SK-N-SH (cell line): ENCODE results near the gene MCF2L. TPM values are rescaled to one million over a fixed set of nuclear protein-coding genes. Genes with fewer than 3 reads are reported as not detected.

Source experiments
- CTCF ChIA-PET: fragments of 300-600, 350-600 bp; formaldehyde crosslinking; extraction: SDS; loops from one replicate; lab custom pipeline; 2021; lab: Yijun Ruan, JAX
- POLR2A ChIA-PET: fragments of 350-600 bp; sonication (Branson Sonifier 250); formaldehyde crosslinking; extraction: SDS; loops from one replicate; lab custom pipeline; 2020; ENCODE audit warnings: antibody characterized with exemption, inconsistent platforms; lab: Yijun Ruan, JAX
- DNase-seq: peaks from one replicate; pipeline ENCODE4 v3.0.0; 2012
- H2AFZ ChIP-seq: fragments of 200-600 bp; sonication (generic); 2 replicates; pipeline ENCODE4 v1.8.1; 2016; ENCODE audit warnings: antibody characterized with exemption, mild to moderate bottlenecking, low read depth
- H3F3A ChIP-seq: fragments of 200-600 bp; sonication (generic); replicated peaks from 2 replicates; pipeline ENCODE3; 2016; ENCODE audit warnings: antibody characterized with exemption, mild to moderate bottlenecking; ENCODE audit not compliant: insufficient read depth
- H3K27ac ChIP-seq, 2 experiments: fragments of 200-500 bp in 1 of 2; fragments of 200-600 bp in 1 of 2; sonication (Bioruptor generic) in 1 of 2; sonication (generic), shearing (Covaris generic) in 1 of 2; 2 replicates each; pipeline versions ENCODE4 v1.5.1 to v1.6.1; 2014 to 2016; ENCODE audit warnings: low read depth in 2 of 2, inconsistent platforms in 1 of 2, low read length in 1 of 2, mild to moderate bottlenecking in 1 of 2, mixed read lengths in 1 of 2
- H3K27me3 ChIP-seq: fragments of 200-600 bp; sonication (generic), shearing (Covaris generic); 2 replicates; pipeline ENCODE4 v1.6.1; 2016; ENCODE audit warnings: mixed run types; ENCODE audit not compliant: insufficient read depth
- H3K36me3 ChIP-seq, 2 experiments: fragments of 200-500 bp in 1 of 2; fragments of 200-600 bp in 1 of 2; sonication (Bioruptor generic) in 1 of 2; sonication (generic) in 1 of 2; replicated peaks in 1 of 2; 2 replicates each; pipeline versions ENCODE3 to v1.5.1; 2014 to 2016; ENCODE audit warnings: low read length in 1 of 2, mild to moderate bottlenecking in 1 of 2; ENCODE audit not compliant: insufficient read depth in 2 of 2, control insufficient read depth in 1 of 2
- H3K4me1 ChIP-seq, 2 experiments: fragments of 200-500 bp in 1 of 2; fragments of 200-600 bp in 1 of 2; sonication (Bioruptor generic) in 1 of 2; sonication (generic), shearing (Covaris generic) in 1 of 2; 2 replicates each; pipeline versions ENCODE4 v1.5.1 to v1.6.1; 2014 to 2016; ENCODE audit warnings: low read depth in 1 of 2, low read length in 1 of 2, mixed run types in 1 of 2; ENCODE audit not compliant: insufficient read depth in 2 of 2, control insufficient read depth in 1 of 2
- H3K4me2 ChIP-seq: fragments of 200-600 bp; sonication (generic), shearing (Covaris generic); 2 replicates; pipeline ENCODE4 v1.6.1; 2017; ENCODE audit warnings: mixed run types
- H3K4me3 ChIP-seq, 2 experiments: fragments of 200-500 bp in 1 of 2; fragments of 200-600 bp in 1 of 2; sonication (Bioruptor generic) in 1 of 2; sonication (generic), shearing (Covaris generic) in 1 of 2; 2 replicates each; pipeline versions ENCODE4 v1.5.1 to v1.8.1; 2014 to 2016; ENCODE audit warnings: low read depth in 2 of 2, inconsistent platforms in 1 of 2, low read length in 1 of 2, mild to moderate bottlenecking in 1 of 2, mixed read lengths in 1 of 2, moderate library complexity in 1 of 2
- H3K79me2 ChIP-seq: fragments of 200-600 bp; sonication (generic); 2 replicates; pipeline ENCODE4 v1.8.1; 2017; ENCODE audit warnings: mild to moderate bottlenecking; ENCODE audit not compliant: insufficient read depth
- H3K9ac ChIP-seq: fragments of 200-600 bp; sonication (generic); 2 replicates; pipeline ENCODE4 v1.6.1; 2017; ENCODE audit warnings: mixed run types
- H3K9me2 ChIP-seq: fragments of 200-600 bp; sonication (generic); 2 replicates; pipeline ENCODE4 v1.6.1; 2017; ENCODE audit warnings: mixed run types
- H3K9me3 ChIP-seq: fragments of 200-600 bp; sonication (generic); 2 replicates; pipeline ENCODE4 v1.6.1; 2017; ENCODE audit warnings: mixed run types, mild to moderate bottlenecking, moderate library complexity
- H4K20me1 ChIP-seq: fragments of 200-600 bp; sonication (generic); 2 replicates; pipeline ENCODE4 v1.6.1; 2017; ENCODE audit warnings: mild to moderate bottlenecking, mixed run types; ENCODE audit not compliant: insufficient read depth
- CHD2 ChIP-seq: fragments of 150-350 bp; IDR thresholded peaks from 2 replicates; pipeline ENCODE4 v1.6.1; 2018; ENCODE audit warnings: low read length; ENCODE audit not compliant: partially characterized antibody
- CTCF ChIP-seq: fragments of 200-600 bp; sonication (generic); IDR thresholded peaks from 2 replicates; pipeline ENCODE4 v1.6.1; 2017; ENCODE audit warnings: antibody characterized with exemption, mild to moderate bottlenecking, moderate library complexity
- ELF1 ChIP-seq: IDR thresholded peaks from 2 replicates; pipeline ENCODE4 v1.4.0; 2012
- EP300 ChIP-seq, 2 experiments: IDR thresholded peaks; 2 replicates each; pipeline versions ENCODE4 v1.4.0 to v1.6.1; 2012; ENCODE audit warnings: borderline replicate concordance in 1 of 2, low read depth in 1 of 2, low read length in 1 of 2
- FOSL2 ChIP-seq: IDR thresholded peaks from 2 replicates; pipeline ENCODE4 v1.4.0; 2012; ENCODE audit warnings: low read depth, mild to moderate bottlenecking, moderate library complexity, borderline replicate concordance
- JUND ChIP-seq: IDR thresholded peaks from 2 replicates; pipeline ENCODE4 v1.4.0; 2012
- MEF2A ChIP-seq: IDR thresholded peaks from 2 replicates; pipeline ENCODE4 v1.4.0; 2012; ENCODE audit warnings: low read depth, borderline replicate concordance
- POLR2AphosphoS5 ChIP-seq: IDR thresholded peaks from 2 replicates; pipeline ENCODE4 v1.6.1; 2012; ENCODE audit warnings: low read depth, low read length
- RFX5 ChIP-seq: IDR thresholded peaks from 2 replicates; pipeline ENCODE4 v1.6.1; 2012; ENCODE audit warnings: mild to moderate bottlenecking, improper control_type of control experiment, low read length
- RXRA ChIP-seq: IDR thresholded peaks from 2 replicates; pipeline ENCODE4 v1.4.0; 2012; ENCODE audit warnings: low read depth, mild to moderate bottlenecking, borderline replicate concordance
- SMC3 ChIP-seq: IDR thresholded peaks from 2 replicates; pipeline ENCODE4 v1.6.1; 2012; ENCODE audit warnings: low read depth, low read length, improper control_type of control experiment
- TEAD4 ChIP-seq: IDR thresholded peaks from 2 replicates; pipeline ENCODE4 v1.4.0; 2012; ENCODE audit warnings: mild to moderate bottlenecking, borderline replicate concordance; ENCODE audit not compliant: insufficient read depth
- USF1 ChIP-seq: IDR thresholded peaks from 2 replicates; pipeline ENCODE4 v1.4.0; 2012; ENCODE audit warnings: low read depth, borderline replicate concordance
- ZBTB33 ChIP-seq: IDR thresholded peaks from 2 replicates; pipeline ENCODE4 v1.4.0; 2012; ENCODE audit warnings: low read depth, borderline replicate concordance
- WGBS: methylation state at CpG from one replicate; pipeline ENCODE4 v1.1.6; 2017; ENCODE audit warnings: low lambda C conversion rate; 5-methylcytosine and 5-hydroxymethylcytosine counted together
- polyA plus RNA-seq, 3 experiments: library from polyadenylated mRNA; depleted of rRNA; stranded (reverse); fragments of >200 nt; gene quantifications; 2 replicates each; pipeline ENCODE4 v1.2.3, GENCODE V29; 2012

The MCF2L gene
- polyA plus RNA-seq, 1 of the 3 experiments (the other 2 are of a cell fraction) = 0.56 TPM

DNA sequence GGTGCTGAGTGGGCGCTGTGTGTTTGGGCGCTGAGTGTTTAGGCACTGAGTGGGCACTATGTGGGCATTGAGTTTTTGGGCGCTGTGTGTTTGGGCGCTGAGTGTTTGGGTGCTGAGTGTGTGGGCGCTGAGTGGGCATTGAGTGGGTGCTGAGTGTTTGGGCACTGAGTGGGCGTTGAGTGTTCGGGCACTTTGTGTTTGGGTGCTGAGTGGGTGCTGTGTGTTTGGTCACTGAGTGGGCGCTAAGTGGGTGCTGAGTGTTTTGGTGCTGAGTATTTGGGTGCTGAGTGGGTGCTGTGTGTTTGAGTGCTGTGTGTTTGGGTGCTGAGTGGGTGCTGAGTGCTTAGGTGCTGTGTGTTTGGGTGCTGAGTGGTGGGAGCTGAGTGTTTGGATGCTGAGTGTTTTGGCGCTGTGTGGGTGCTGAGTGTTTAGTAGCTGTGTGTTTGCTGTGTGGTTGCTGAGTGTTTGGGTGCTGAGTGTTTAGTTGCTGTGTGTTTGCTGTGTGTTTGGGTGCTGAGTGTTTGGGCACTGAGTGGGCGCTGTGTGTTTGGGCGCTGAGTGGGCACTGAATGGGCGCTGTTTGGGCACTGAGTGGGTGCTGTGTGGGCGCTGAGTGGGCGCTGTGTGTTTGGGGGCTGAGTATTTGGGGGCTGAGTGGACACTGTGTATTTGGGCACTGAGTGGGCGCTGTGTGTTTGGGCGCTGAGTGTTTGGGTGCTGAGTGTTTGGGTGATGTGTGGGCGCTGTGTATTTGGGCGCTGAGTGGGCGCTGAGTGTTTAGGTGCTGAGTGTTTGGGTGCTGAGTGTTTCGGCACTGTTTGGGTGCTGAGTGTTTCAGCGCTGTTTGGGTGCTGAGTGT lies 89.3 kb downstream of the MCF2L start:
- no peaks in the 10 kb centered on the region for H3K9me3 ChIP-seq
- H3K4me2 ChIP-seq = no peak overlapping the region
- ChIA-PET CTCF (no interaction called here), POLR2A (no interaction called here)
- H3F3A ChIP-seq = no peaks in the 10 kb centered on the region
- no peak overlapping the region for H3K4me3 ChIP-seq
- DNase-seq = no peak
- H4K20me1 ChIP-seq = no peaks in the 10 kb centered on the region
- no peaks in the 10 kb centered on the region for H3K79me2 ChIP-seq
- no peak overlapping the region for H3K9ac ChIP-seq
- no peaks in the 10 kb centered on the region for H3K36me3 ChIP-seq
- no peak overlapping the region for H2AFZ ChIP-seq
- no peaks in the 10 kb centered on the region; the same call in 1 of the 2 replicates for H3K27me3 ChIP-seq
- H3K27ac ChIP-seq = no peak overlapping the region
- H3K9me2 ChIP-seq = no peaks in the 10 kb centered on the region
- H3K4me1 ChIP-seq = no peaks in the 10 kb centered on the region
- WGBS = 85% methylated on average over 20 of the region's 21 CpGs
- TF ChIP-seq ELF1 = no peak
- TF ChIP-seq TEAD4 = no peak
- no peak for TF ChIP-seq MEF2A
- TF ChIP-seq JUND = no peak

DNA sequence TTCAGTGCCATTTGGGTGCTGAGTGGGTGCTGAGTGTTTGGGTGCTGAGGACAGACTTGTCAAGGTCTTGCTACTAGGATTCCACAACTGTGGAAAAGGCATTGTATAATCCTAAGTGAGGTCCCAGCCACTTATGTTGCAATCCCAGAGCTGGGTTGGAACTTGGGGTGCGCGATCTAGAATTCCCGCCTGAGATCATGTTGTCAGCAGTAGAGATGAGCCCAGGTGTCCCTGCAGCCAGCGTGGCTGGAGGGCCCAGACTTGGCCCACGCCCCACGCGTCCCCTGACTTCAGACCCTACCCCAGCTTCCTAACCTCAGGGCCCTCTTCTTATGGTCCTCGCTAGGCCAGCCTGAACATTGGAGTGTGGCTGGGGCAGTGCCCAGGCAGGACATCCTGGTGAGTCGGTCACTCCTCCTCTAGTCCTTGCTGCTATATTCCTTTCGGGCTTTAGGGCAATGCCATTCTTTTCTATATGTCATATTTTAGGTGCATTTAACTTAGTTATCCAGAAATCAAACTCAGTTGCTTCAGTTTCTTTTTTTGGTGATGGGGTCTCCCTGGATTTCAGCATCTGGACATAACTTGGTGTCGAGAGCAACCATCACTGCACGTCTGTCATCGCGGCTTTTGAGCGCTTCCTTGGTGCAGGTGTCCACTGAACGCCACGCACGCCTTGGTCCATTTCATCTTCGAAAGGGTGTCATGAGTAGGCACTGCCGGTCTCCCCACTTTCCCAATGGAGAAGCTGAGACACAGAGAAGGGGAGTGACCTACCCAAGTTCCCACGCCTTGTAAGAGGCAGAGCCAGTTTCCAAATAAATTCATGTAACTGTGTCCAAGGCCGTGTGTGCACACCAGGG lies 90.2 kb downstream of the MCF2L start:
- 85% methylated on average over 15 of the region's 22 CpGs for WGBS
- Histone ChIP-seq H3K4me1 (no peaks in the 10 kb centered on the region), H3K27ac (no peak overlapping the region), H3K4me3 (no peak overlapping the region), H4K20me1 (no peaks in the 10 kb centered on the region), H3K9me3 (no peaks in the 10 kb centered on the region), H3K79me2 (no peaks in the 10 kb centered on the region), H3F3A (no peaks in the 10 kb centered on the region), H3K36me3 (no peaks in the 10 kb centered on the region), H2AFZ (no peak overlapping the region), H3K4me2 (no peak overlapping the region), H3K27me3 (no peaks in the 10 kb centered on the region; the same call in 1 of the 2 replicates), H3K9me2 (no peaks in the 10 kb centered on the region), H3K9ac (no peak overlapping the region)
- no peak for TF ChIP-seq FOSL2
- no peak for TF ChIP-seq JUND
- TF ChIP-seq RFX5 = no peak
- no peak for TF ChIP-seq SMC3
- no peak for TF ChIP-seq POLR2AphosphoS5
- no peak for TF ChIP-seq USF1
- no peak for TF ChIP-seq RXRA
- TF ChIP-seq CHD2 = no peak
- no peak for TF ChIP-seq ZBTB33
- TF ChIP-seq EP300 (IDR thresholded peaks at IDR 0.05; ENCODE audit: borderline replicate concordance in 1 of 2, low read depth in 1 of 2, low read length in 1 of 2) = no peak
- TF ChIP-seq CTCF = no peak
- ChIA-PET POLR2A (no interaction called here), CTCF (no interaction called here)
- DNase-seq = no peak
